ENCODE data around the gene ZNF496.

The ZNF496 gene

DNA sequence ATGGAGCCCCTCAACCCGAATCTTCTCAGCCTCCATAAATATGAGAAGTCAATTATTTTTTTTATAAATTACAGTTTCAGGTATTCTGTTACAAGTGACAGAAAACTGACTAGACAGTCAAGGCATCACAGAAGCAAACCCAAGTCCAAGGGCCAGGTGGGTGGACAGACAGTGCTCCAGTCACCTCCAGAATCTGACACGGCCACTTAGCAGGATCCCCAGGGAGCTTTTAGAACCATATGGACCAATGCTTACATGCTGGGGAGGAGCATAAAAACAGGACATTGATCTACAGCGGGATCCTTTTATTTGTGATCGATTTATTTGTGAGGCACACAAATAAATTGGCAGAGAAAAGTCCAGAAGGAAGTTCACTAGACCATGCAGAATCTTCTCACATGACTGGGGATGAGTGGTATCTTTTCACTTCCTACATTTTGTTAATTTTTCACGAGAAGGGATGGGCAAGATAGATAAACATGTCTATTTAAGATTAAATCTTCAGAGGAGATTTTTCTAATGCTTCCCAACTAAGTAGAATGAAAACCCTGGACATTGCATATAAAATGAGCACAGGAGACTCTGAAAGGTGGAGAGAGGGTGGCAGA lies 15.0 kb downstream of the ZNF496 start:
- H3K4me3 ChIP-seq (ENCODE audit: low read depth, low read length) = no peak overlapping the region
- no peak for DNase-seq (ENCODE audit: low read depth)
- TF ChIP-seq, protein P1, sequence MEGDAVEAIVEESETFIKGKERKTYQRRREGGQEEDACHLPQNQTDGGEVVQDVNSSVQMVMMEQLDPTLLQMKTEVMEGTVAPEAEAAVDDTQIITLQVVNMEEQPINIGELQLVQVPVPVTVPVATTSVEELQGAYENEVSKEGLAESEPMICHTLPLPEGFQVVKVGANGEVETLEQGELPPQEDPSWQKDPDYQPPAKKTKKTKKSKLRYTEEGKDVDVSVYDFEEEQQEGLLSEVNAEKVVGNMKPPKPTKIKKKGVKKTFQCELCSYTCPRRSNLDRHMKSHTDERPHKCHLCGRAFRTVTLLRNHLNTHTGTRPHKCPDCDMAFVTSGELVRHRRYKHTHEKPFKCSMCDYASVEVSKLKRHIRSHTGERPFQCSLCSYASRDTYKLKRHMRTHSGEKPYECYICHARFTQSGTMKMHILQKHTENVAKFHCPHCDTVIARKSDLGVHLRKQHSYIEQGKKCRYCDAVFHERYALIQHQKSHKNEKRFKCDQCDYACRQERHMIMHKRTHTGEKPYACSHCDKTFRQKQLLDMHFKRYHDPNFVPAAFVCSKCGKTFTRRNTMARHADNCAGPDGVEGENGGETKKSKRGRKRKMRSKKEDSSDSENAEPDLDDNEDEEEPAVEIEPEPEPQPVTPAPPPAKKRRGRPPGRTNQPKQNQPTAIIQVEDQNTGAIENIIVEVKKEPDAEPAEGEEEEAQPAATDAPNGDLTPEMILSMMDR (conservative IDR thresholded peaks at IDR 0.05; ENCODE audit: low read depth, low read length) = no peak

DNA sequence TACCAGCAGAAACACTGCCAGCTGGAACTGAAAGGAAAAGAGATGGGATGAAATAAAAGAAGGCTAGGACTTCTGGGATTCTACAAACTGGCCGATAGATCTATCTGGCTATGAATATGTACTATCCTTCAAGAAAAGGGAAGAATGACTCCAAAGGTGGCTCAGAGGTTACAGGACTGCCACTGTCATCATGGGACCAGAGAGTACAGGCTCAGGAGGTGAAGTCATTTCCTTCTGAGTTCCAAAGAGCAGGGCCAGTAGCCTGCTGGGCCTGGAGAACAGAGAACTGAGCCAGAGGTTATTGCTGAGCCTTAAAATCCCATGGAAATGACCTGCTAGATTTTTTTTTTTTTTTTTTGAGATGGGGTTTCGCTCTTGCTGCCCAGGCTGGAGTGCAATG lies 27.6 kb downstream of the ZNF496 start:
- TF ChIP-seq, protein P1 (conservative IDR thresholded peaks at IDR 0.05; ENCODE audit: low read depth, low read length) = no peak
- H3K4me3 ChIP-seq (ENCODE audit: low read depth, low read length) = no peak overlapping the region
- no peak for DNase-seq (ENCODE audit: low read depth)

DNA sequence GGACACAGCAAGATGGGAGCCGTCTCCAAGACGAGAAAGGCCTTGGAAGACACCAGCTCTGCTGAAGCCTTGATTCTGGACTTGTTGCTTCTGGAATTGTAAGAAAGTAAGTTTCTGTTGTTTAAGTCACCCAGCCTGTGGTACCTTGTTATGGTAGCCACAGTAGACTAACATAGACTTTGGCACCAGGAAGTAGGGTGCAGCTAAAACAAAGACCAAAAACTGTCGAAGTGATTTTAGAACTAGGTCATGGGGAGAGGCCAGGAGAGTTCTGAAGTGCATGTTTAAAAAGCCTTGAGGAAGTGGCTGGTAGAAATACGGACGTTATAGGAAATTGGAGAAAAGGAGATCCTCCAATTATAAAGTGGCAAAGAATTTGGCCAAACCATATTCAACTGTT lies 28.5 kb downstream of the ZNF496 start:
- TF ChIP-seq, protein P1 (conservative IDR thresholded peaks at IDR 0.05; ENCODE audit: low read depth, low read length) = no peak
- no peak for DNase-seq (ENCODE audit: low read depth)

DNA sequence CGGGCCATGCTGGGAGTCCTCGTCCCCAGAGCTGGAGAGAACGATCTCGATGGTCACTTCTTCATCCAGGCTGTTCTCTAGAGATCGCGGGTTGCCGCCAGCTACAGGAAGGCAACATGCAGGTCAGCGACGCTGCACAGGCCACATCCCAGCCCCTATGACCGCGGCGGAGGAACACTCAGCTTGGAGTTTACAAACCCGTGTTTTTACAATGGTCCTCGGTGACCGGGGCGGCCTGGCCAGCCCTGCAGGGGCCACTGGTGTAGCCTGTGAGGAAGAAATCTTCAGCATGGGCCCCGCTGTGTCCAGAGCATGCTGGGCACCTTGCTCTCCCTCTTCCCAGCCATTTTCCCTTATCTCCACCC lies 30.5 kb downstream of the ZNF496 start:
- H3K4me3 ChIP-seq (ENCODE audit: low read depth, low read length) = no peak overlapping the region
- TF ChIP-seq, protein P1 (conservative IDR thresholded peaks at IDR 0.05; ENCODE audit: low read depth, low read length) = no peak
- DNase-seq (ENCODE audit: low read depth) = no peak

More for the DNA sequence above, 28.5 kb downstream of the ZNF496 start:
- no peak overlapping the region for H3K4me3 ChIP-seq (ENCODE audit: low read depth, low read length)

DNA sequence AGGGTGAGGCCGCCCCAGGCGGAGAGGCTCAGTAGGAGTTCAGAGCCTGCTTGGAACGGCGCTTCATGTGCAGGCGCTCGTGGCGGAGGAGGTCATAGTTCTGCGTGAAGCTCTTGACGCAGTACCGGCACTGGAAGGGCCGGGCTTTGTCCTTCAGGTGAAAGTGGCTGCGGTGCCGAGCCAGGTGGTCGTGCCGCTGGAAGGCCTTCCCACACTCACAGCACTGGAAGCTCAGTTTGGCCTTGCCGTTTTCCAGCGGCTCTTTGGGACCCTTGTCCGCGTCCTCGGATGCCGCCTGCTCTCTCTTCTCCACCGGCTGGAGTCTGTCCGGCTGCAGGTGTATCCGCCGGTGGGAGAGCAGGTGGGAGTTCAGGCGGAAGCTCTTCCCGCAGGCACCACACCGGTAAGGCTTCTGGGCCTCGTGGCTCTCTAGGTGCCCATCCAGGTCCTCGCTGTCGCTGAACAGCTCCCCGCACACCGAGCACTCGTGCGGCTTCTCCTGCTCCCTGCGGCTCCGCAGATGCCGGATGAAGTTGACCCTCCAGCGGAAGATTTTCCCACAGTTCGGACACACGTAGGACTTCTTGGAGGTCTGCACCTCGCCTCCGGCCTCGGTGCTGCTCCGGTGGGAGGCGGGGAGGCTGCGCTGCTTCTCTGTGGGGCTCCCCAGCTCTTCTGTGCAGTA lies 31.0 kb downstream of the ZNF496 start:
- TF ChIP-seq, protein P1 (conservative IDR thresholded peaks at IDR 0.05; ENCODE audit: low read depth, low read length) = no peak
- DNase-seq (ENCODE audit: low read depth) = no peak
- H3K4me3 ChIP-seq (ENCODE audit: low read depth, low read length) = no peak overlapping the region

DNA sequence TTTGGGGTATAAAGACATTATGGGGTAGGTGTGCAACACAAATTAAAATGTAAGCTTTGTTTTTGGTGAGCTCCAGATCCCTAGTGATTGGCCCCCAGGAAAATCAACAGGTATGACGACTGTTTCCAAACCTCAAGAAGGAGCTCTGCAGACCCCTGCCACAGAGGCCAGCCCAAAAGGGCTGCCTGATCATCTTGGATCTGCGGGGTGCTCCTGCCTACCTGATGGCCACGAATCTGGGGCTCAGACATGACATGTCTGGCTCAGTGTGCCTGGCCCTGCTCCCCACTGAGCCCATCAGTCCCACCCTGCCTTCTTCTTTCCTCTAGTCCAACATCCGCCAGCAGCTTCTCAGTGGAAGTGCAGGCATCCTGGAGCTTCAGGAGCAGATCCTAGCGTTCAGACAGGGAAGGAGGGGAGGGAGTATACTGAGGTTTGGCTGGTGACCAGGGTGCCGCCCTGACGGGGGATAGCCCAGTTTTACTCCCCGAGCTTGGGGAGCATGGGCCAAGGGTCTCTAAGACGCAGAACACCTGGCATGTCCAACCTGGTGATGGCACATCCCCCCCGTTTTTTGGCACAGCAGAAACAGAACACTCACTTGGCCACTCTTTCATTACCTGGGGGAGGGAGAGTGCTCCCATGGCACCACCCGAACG lies 31.8 kb downstream of the ZNF496 start:
- no peak for DNase-seq (ENCODE audit: low read depth)
- TF ChIP-seq, protein P1 (conservative IDR thresholded peaks at IDR 0.05; ENCODE audit: low read depth, low read length) = no peak
- no peak overlapping the region for H3K4me3 ChIP-seq (ENCODE audit: low read depth, low read length)
